Measurements from ENCODE around the gene THOC5. TPM values are rescaled to one million over a fixed set of nuclear protein-coding genes. Genes with fewer than 3 reads are reported as not detected.

THOC5 gene
- total RNA-seq, 1 donor from 2014 or later: 37.0 TPM

DNA sequence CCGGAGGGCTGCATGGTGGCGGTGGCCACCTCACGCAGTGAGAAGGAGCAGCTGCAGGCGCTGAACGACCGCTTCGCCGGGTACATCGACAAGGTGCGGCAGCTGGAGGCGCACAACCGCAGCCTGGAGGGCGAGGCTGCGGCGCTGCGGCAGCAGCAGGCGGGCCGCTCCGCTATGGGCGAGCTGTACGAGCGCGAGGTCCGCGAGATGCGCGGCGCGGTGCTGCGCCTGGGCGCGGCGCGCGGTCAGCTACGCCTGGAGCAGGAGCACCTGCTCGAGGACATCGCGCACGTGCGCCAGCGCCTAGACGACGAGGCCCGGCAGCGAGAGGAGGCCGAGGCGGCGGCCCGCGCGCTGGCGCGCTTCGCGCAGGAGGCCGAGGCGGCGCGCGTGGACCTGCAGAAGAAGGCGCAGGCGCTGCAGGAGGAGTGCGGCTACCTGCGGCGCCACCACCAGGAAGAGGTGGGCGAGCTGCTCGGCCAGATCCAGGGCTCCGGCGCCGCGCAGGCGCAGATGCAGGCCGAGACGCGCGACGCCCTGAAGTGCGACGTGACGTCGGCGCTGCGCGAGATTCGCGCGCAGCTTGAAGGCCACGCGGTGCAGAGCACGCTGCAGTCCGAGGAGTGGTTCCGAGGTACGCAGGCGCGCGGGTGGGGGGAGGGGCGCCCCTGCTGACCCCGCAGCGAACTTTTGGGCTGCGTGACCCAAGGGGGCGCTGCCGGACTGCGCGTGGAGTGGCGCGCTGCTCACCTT is 72.9 kb downstream of the THOC5 start:
- intact Hi-C loops (cut with DNase I): no loop called here
- DNase-seq (ENCODE audit: low spot score): no peak

DNA sequence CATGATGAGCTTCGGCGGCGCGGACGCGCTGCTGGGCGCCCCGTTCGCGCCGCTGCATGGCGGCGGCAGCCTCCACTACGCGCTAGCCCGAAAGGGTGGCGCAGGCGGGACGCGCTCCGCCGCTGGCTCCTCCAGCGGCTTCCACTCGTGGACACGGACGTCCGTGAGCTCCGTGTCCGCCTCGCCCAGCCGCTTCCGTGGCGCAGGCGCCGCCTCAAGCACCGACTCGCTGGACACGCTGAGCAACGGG is 73.4 kb downstream of the THOC5 start:
- DNase-seq (ENCODE audit: low spot score): no peak

DNA sequence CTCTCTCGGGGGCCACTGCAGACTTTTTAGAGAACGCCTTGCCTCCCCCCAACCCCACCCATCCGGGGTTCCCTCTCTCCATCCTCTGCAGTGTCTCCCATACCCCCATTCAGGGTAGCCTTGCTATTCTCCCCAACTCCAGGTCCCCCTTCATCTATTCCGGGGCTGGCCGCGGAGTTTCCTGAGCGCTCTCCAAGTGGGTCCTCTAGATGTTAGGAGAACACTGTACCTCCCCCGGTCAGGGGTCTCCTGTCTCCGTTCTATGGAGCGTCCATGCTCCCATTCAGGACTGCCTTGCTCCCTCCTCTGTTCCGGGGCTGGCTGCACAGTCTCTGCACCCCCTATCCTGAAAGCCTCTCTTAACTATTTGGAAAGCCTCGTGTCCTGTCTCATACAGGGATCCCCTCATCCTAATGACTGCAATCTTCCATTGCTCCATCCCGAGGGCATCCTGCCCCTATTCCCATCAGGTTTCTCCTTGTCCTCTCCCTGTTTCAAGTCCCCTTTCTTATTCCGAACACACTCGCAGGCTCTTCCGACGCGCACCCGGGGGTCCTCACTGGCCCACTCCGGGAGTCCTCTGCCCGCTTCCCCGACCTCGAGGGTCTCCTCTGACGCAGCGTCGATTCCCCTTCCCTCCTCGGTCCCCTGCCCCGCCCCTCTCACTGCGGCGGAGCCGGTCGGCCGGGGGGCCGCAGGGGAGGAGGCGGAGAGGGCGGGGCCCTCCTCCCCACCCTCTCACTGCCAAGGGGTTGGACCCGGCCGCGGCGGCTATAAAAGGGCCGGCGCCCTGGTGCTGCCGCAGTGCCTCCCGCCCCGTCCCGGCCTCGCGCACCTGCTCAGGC is 73.9 kb downstream of the THOC5 start, which contains the start of gene NEFH:
NEFH (plus strand) TSS at position 802 of the 845 bp plus-strand sequence. CDS start 45 bp downstream, outside the sequence.
- intact Hi-C loops (cut with DNase I): no loop called here
- no peak for DNase-seq (ENCODE audit: low spot score)

More for the DNA sequence above, 73.4 kb downstream of the THOC5 start:
- intact Hi-C loops (cut with DNase I): no loop called here

DNA sequence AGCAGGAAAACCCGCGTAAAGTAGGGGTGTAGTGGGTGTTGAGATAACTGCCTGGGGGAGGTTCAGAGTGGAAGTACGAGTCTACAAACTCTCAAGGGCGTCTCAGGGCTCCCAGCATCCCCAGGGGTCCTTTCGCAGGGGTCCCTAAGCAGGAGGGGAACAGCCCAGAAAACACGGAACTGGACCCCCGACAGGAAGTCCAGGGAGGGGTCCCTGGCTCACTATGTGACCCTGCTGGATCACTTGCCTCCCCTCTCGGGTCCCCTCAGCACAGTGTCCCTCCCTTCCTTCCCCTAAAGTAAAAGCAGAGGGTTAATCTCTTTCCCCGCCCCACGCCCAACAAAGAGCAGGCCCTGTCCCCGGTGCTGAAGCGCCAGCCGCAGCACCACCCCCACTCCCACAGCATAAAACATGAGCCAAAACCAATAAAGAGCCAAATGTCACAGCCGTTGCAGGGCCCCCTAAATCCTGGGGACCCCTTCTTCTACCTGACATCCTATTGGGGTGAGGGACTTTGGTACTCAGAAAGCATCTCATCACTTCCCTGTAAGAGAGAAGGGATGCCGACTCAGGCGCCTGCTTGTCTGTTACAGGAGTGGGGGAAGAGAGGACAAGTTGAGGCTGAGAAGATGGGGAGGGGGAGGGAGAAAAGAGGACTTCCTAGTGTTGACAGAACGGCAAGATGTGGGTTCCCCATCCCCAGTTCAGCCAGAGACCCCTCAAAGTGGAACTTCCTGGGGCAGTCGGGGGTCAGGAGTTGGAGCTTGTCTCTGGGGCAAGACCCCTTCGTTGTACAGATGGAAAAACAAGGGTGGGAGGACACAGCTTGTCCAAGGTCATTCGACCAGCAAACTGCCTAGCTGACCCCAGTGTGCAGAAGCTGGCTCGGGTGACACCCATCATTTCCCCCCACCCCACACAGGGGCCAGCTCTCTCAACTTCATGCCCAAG is 75.0 kb downstream of the THOC5 start:
- DNase-seq (ENCODE audit: low spot score): no peak
- intact Hi-C loops (cut with DNase I): no loop called here

DNA sequence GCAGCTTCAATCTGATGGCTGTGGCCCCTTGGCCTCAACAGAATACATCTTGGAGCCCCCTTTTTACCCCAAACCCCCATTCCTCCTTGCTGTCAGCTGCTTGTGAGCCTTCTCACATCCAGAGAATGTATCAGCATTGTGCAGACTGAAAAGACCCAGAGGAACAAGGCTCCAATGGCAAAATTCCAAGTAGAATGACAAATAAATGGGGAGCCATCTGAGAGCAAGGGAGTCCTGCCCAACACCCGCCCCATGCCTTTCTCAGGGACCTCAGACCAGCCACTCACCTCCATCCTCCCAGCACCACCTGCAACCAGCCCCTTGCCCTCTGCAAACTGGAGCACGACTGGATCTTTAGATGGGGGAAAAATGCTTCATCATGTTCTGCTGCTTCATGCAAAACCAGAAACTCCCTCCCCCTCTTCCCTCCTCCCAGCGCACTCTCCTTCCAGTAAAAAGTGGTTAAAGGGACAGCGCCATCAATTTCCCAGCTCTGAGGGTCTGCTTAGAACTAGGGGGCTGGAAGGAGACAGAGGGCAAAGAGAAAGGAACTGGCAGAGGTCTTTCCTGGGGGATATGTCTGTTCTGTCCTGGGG is 75.7 kb downstream of the THOC5 start:
- intact Hi-C loops (cut with DNase I): no loop called here
- no peak for DNase-seq (ENCODE audit: low spot score)

DNA sequence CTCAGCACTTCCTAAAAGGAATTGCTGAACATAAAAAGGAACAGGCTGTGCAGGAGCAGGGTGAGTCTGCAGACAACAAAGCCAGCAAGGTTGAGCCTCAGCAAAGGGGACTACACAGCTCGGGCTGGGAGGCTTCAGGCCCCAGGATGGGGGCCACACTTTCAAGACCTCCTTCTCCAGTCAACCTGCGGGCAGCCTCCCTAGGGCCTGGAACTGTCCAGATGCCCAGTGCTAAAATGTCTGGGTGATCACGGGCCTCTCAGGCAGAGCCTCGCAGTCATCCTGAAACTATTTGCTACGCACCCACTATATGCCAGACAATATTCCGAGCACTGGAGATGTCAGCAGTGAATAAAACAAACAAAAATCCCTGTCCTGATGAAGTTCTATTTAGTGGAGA is 77.4 kb downstream of the THOC5 start:
- no peak for DNase-seq (ENCODE audit: low spot score)
- intact Hi-C loops (cut with DNase I): no loop called here

DNA sequence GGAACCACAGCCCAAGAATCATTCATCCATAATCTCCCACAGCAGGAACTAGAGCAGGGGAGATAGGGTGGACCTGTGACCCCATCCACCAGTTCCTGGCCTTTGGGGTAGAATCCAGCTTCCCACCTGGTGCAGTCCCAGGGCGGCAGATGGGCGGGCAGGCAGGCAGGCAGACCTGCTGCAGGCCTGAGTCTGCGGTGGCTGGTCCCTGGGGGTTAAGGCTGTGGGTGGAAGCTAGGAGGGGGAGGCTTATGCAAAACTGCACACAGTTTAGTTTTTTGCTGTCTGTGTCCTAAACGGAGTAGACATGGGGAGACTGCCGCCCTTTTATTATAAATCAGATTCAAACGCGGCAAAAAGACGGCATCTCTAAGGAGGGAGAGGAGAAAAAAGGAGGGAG is 78.0 kb downstream of the THOC5 start:
- intact Hi-C loops (cut with DNase I): no loop called here
- DNase-seq (ENCODE audit: low spot score): no peak

DNA sequence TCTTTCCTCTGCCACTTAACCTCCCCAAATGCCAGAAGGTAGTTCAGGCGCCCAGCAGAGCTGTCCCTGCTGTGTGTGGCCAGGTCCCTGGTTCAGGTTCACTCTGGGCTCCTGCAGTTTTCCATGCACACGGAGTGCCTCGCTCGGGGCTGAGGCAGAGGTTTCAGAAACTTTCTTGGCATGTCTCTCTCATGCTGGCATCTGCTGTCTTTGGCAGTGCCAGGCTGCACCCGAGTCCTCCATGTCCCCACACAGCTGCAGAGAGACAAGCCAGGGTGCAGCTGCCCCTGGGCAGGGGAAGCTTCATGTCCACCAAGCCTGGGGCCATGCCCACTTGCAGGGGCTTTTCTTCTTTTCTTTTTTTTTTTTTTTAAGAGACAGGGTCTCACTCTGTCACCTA is 80.6 kb downstream of the THOC5 start:
- intact Hi-C loops (cut with DNase I): no loop called here

DNA sequence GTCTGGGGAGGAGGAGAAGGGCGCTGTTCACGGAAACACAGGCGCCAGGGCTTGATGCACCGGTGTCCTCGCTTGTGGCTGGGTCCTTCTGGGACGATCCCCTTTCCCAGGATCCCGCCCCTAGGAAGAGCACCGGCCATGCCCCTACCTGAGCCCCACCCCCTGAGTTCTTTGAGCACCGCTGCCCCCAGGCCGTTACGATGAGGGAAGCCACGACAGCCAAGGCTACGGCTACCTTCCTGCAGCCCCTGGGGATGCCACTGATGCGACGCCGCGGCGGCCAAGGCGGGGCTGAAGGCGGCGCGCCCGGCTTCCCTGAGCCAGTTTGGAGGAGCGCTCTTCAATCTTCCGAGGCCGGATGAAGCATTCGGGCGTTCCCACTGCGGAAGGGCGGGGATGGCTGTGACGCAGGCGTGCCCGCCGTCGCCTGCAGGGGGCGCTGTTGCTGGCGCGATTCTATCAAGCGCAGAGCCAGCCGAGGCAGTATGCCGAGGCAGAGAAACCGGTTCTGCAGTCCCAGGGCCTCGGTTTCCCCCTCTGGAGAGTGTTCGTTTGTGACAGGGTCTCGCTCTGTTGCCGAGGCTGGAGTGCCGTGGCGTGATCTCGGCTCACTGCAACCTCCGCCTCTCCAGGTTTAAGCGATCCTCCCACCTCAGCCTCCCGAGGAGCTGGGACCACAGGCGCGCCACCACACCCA is 83.2 kb downstream of the THOC5 start:
- no peak for DNase-seq (ENCODE audit: low spot score)
- intact Hi-C loops (cut with DNase I): no loop called here

More for the DNA sequence above, 80.6 kb downstream of the THOC5 start:
- DNase-seq (ENCODE audit: low spot score): no peak

DNA sequence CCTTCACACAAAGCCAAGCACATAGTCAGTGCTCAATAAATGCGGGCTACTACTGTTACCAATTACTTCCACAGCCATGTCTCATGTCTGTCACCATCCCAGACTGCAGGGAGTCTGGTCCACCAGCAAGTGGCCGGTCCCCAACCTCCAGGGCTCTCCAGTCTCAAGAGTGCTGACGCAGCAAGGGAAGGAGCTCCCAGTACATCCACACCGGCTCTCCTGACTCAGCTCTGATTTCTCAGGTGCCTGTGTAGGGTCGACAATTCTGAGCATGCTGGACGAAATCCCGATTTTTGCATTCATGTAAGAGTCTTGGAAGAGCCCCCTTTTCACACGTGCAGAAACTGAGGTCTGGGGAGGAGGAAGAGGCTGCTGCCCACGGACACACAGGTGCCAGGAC is 83.8 kb downstream of the THOC5 start:
- DNase-seq (ENCODE audit: low spot score): no peak
- intact Hi-C loops (cut with DNase I): no loop called here

DNA sequence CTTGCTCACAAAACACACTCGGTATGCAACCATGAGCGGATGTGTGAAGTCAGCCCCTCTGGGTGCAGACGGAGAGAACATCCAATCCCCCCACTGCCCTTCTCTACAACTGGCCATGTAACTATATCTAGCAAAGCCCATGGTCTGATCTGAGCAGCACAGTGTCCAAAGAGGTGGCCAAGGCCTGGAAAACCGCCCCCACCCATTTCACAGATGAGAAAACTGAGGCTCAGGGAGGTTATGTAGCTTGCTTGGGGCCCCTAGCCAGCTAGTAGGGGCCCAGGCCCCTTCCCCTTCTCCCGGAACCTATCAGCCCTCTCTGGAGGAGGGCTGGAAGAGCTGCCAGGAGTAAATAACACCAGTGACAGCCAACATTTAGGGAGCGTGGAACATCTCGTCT is 89.0 kb downstream of the THOC5 start:
- intact Hi-C loops (cut with DNase I): no loop called here
- DNase-seq (ENCODE audit: low spot score): no peak

DNA sequence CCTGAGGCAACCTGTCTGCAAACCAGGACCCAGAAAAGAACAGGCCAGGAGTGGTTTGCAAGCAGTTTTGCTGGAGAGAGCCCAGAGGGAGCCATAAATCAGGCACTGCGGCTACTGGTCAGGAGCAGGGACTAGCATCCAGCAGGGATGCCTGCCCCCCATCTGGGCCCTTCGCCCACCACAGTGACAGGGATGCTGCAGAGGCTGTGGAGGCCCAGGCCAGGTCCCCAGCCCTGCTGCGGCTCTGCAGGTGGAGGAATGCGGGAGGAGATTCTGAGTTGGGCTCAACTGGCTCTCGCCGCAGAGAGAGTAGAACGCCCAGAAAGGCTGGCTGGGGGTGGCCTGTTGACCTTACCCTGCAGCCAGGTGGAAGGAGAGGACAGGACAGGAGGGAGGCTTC is 89.9 kb downstream of the THOC5 start:
- no peak for DNase-seq (ENCODE audit: low spot score)
- intact Hi-C loops (cut with DNase I): no loop called here

DNA sequence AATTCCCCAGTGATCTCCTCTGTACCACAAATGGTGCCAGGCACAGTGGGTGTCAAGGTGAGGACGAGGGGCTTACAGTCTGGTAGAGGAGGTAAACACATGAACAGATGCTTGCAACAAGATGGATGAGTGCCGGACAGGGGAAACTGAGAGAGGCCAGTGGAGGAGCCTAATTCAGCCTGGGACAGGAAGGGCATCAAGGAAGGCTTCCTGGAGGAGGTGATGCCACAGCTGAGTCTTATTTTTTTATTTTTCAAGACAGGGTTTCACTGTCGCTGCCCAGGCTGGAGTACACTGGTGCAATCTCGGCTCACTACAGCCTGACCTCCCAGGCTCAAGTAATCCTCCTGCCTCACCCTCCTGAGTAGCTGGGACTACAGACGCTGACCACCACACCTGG is 92.3 kb downstream of the THOC5 start:
- intact Hi-C loops (cut with DNase I): no loop called here

DNA sequence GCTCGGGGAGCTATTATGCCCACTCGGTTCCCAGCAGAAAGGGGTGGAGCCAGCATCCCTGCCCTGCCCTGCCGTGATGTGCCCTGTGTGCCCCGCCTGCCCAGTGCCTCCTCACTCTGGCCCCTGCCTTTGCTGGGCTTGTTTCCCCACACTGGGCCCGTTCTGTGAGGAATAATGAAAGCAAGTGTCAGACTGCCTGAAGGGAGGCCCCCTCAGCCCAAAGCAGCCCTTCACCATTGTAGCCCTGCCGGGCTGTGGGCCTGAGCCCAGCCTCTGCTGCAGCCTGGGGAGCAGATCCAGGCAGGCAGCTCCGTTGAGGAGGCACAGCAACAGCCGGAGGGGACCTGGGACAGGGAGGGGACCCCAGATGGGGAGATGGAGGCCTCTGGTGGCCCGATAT is 93.8 kb downstream of the THOC5 start:
- intact Hi-C loops (cut with DNase I): no loop called here

More for the DNA sequence above, 92.3 kb downstream of the THOC5 start:
- no peak for DNase-seq (ENCODE audit: low spot score)

DNA sequence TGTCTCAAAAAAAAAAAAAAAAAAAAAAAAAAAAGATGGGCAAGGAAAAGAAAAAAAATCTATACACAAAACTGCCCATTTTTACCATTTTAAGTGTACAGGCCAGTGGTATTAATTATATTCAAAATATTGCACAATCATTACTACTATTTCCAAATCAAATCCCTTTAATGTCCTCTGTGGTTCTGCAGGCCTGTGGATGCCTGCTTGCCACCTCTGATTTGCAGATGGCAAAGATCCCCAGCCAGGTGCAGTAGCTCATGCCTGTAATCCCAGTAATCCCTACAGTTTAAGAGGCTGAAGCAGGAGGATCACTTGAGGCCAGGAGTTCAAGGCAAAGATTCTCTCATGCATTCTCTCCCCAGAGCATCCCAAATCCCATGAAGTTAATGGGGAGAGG is 95.0 kb downstream of the THOC5 start:
- no peak for DNase-seq (ENCODE audit: low spot score)
- intact Hi-C loops (cut with DNase I): no loop called here

More for the DNA sequence above, 93.8 kb downstream of the THOC5 start:
- no peak for DNase-seq (ENCODE audit: low spot score)

DNA sequence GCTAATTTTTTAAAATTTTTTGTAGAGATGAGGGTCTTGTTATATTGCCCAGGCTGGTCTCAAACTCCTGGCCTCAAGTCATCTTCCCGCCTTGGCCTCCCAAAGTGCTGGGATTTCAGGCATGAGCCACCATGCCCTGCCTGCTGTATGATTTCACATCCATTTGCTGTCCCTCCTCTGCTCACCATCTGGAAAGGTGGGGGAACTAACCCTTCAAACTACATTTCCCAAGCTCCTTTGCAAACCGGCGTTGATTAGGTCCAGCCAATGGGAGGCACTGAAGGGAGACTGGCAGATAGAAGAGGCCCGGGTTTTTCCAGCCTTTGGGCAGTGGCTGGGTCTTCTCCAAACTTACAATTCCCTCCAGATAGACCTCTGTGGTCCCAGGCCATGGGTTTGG is 95.8 kb downstream of the THOC5 start:
- intact Hi-C loops (cut with DNase I): no loop called here
- no peak for DNase-seq (ENCODE audit: low spot score)

DNA sequence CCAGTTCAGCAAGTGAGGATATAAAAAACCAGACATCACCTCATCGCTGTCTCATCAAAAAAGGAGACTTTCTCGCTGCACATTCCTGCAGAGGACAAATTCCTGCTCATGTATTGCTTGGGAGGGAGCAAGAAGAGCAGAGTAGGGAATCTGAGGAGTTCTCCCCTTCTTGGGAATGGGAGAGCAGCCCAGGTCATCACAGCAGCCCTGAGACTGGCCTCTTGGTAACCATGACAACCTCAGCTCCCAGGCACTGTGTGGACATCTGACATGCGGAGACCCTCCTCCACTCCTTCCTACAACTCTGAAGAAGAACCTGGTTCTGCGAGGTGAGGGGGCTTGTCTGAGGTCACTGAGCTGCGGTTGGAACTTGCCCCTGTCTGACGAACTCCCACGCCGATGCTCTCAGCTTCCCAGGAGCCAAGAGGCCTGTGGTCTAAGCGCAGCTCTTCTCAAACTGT is 97.3 kb downstream of the THOC5 start:
- DNase-seq (ENCODE audit: low spot score): no peak
- intact Hi-C loops (cut with DNase I): no loop called here
